WTC11 (cell line): ENCODE measurements around the gene DR1. TPM values are rescaled to one million over a fixed set of nuclear protein-coding genes. Genes with fewer than 3 reads are reported as not detected.

Experiments
- ATAC-seq: fragments of 200-7000 bp; cut with Tn5 transposase; 2 replicates; pipeline ENCODE4 v1.10.0; 2021; ENCODE audit warnings: mild to moderate bottlenecking, moderate library complexity
- CTCF ChIA-PET: fragments of 300-600 bp; sonication (Branson Sonifier 250); formaldehyde crosslinking; loops from one replicate; lab custom pipeline; 2021; ENCODE audit warnings: antibody characterized with exemption; lab: Charles Lee
- POLR2A ChIA-PET: fragments of 350-600 bp; sonication (Branson Sonifier 250); formaldehyde crosslinking; loops from one replicate; lab custom pipeline; 2021; ENCODE audit warnings: antibody characterized with exemption; lab: Charles Lee
- DNase-seq: peaks from one replicate; pipeline ENCODE4 v3.0.0; 2021; ENCODE audit warnings: low spot score
- H3K27ac Mint-ChIP-seq: 2 replicates; pipeline ENCODE4 v1.8.0; 2021; ENCODE audit warnings: mixed read lengths
- H3K27me3 Mint-ChIP-seq: 2 replicates; pipeline ENCODE4 v1.8.0; 2021; ENCODE audit warnings: low read depth, mild to moderate bottlenecking, moderate library complexity, mixed read lengths
- H3K36me3 Mint-ChIP-seq: 2 replicates; pipeline ENCODE4 v1.8.0; 2021; ENCODE audit warnings: mixed read lengths
- H3K4me1 Mint-ChIP-seq: 2 replicates; pipeline ENCODE4 v1.8.0; 2022; ENCODE audit warnings: mixed read lengths
- H3K4me3 Mint-ChIP-seq: 2 replicates; pipeline ENCODE4 v1.8.0; 2021; ENCODE audit warnings: mild to moderate bottlenecking, moderate library complexity, mixed read lengths
- H3K9me3 Mint-ChIP-seq: 2 replicates; pipeline ENCODE4 v1.8.0; 2021; ENCODE audit warnings: mixed read lengths
- CREB1 ChIP-seq: sonication (generic); formaldehyde crosslinking; IDR thresholded peaks from 2 replicates; pipeline ENCODE4 v1.8.0; 2023; ENCODE audit warnings: mild to moderate bottlenecking, missing genetic modification reagents
- CREM ChIP-seq: sonication (generic); formaldehyde crosslinking; IDR thresholded peaks from 2 replicates; pipeline ENCODE4 v1.8.1; 2022; ENCODE audit warnings: mild to moderate bottlenecking, missing genetic modification reagents, moderate library complexity
- FOXP1 ChIP-seq: sonication (generic); formaldehyde crosslinking; IDR thresholded peaks from 2 replicates; pipeline ENCODE4 v1.8.0; 2022; ENCODE audit warnings: missing genetic modification reagents, mild to moderate bottlenecking, moderate library complexity, borderline replicate concordance
- GTF2I ChIP-seq: fragments of 250-450 bp; sonication (Bioruptor Pico); conservative IDR thresholded peaks from 2 replicates; pipeline ENCODE4 v1.4.0; 2021; ENCODE audit warnings: mild to moderate bottlenecking
- HMGA2 ChIP-seq: fragments of 250-450 bp; sonication (Bioruptor Pico); IDR thresholded peaks from 2 replicates; pipeline ENCODE4 v1.4.0; 2021; ENCODE audit warnings: mild to moderate bottlenecking, moderate library complexity
- MXD4 ChIP-seq: fragments of 250-450 bp; sonication (Bioruptor Pico); IDR thresholded peaks from 2 replicates; pipeline ENCODE4 v1.8.0; 2021; ENCODE audit warnings: mild to moderate bottlenecking, moderate library complexity, borderline replicate concordance
- NR1H2 ChIP-seq: sonication (generic); formaldehyde crosslinking; IDR thresholded peaks from 2 replicates; pipeline ENCODE4 v1.9.0; 2021; ENCODE audit warnings: mild to moderate bottlenecking, moderate library complexity, missing genetic modification reagents
- RORB ChIP-seq: fragments of 250-450 bp; sonication (Bioruptor Pico); IDR thresholded peaks from 2 replicates; pipeline ENCODE4 v1.9.0; 2021; ENCODE audit warnings: mild to moderate bottlenecking
- SMAD3 ChIP-seq: sonication (generic); formaldehyde crosslinking; IDR thresholded peaks from 2 replicates; pipeline ENCODE4 v1.8.0; 2022; ENCODE audit warnings: missing genetic modification reagents, mild to moderate bottlenecking, borderline replicate concordance
- SMAD4 ChIP-seq: sonication (generic); formaldehyde crosslinking; IDR thresholded peaks from 2 replicates; pipeline ENCODE4 v1.8.0; 2022; ENCODE audit warnings: mild to moderate bottlenecking, missing genetic modification reagents
- ZNF232 ChIP-seq: sonication (generic); formaldehyde crosslinking; IDR thresholded peaks from 2 replicates; pipeline ENCODE4 v1.8.0; 2022; ENCODE audit warnings: mild to moderate bottlenecking, missing genetic modification reagents
- ZNF416 ChIP-seq: fragments of 250-450 bp; sonication (Bioruptor Pico); IDR thresholded peaks from 2 replicates; pipeline ENCODE4 v1.9.0; 2021; ENCODE audit warnings: mild to moderate bottlenecking, inconsistent platforms
- ZNF423 ChIP-seq: fragments of 250-450 bp; sonication (Bioruptor Pico); IDR thresholded peaks from 2 replicates; pipeline ENCODE4 v2.1.2; 2022; ENCODE audit warnings: mild to moderate bottlenecking, moderate library complexity
- ZNF671 ChIP-seq: fragments of 250-450 bp; sonication (Bioruptor Pico); IDR thresholded peaks from 2 replicates; pipeline ENCODE4 v1.8.0; 2021; ENCODE audit warnings: mild to moderate bottlenecking
- total RNA-seq: library from RNA; stranded (reverse); gene quantifications from 3 replicates; pipeline ENCODE4 v1.2.3, GENCODE V29; 2021
- TF ChIP-seq, protein P1 (sequence below): sonication (generic); formaldehyde crosslinking; IDR thresholded peaks from 2 replicates; pipeline ENCODE4 v1.8.0; 2023; ENCODE audit warnings: missing genetic modification reagents, mild to moderate bottlenecking, borderline replicate concordance
- TF ChIP-seq, protein P2 (sequence below): fragments of 250-450 bp; sonication (Bioruptor Pico); IDR thresholded peaks from 2 replicates; pipeline ENCODE4 v1.9.0; 2021; ENCODE audit warnings: moderate library complexity, mild to moderate bottlenecking, inconsistent platforms, borderline replicate concordance
- TF ChIP-seq, protein P3 (sequence below): fragments of 250-450 bp; sonication (Bioruptor Pico); IDR thresholded peaks from 2 replicates; pipeline ENCODE4 v1.8.0; 2021; ENCODE audit warnings: mild to moderate bottlenecking
- TF ChIP-seq, protein P4 (sequence below): fragments of 250-450 bp; sonication (Bioruptor Pico); IDR thresholded peaks from 2 replicates; pipeline ENCODE4 v1.9.0; 2021; ENCODE audit warnings: mild to moderate bottlenecking
- TF ChIP-seq, protein P5 (sequence below): fragments of 250-450 bp; sonication (Bioruptor Pico); IDR thresholded peaks from 2 replicates; pipeline ENCODE4 v2.1.2; 2022; ENCODE audit warnings: mild to moderate bottlenecking, moderate library complexity
- TF ChIP-seq, protein P6 (sequence below): sonication (generic); formaldehyde crosslinking; IDR thresholded peaks from 2 replicates; pipeline ENCODE4 v1.8.1; 2023; ENCODE audit warnings: mild to moderate bottlenecking, missing genetic modification reagents

DR1 gene
- total RNA-seq, 1 experiment from 2014 or later: 62.8 TPM

DNA sequence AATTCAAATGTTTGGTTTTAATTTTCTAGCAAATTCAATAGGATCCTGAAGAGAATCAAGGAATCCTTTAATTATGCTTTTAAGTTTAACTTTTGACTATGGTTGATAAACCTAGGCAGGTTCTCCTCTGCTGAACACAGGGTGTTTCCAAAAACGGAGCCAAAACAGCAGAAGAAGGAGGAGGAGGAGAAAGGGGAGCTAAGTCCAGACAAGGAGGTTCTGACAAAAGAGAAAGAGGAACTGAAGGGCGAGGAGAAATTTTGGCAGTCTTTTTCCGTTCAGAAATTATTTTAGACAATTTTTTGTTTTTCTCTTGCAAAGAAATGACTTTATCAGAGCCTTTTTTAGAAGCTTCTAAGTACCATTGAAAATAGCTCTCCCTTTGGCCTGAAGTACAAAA is 69.0 kb downstream of the DR1 start (continued):
- TF ChIP-seq, protein P1, sequence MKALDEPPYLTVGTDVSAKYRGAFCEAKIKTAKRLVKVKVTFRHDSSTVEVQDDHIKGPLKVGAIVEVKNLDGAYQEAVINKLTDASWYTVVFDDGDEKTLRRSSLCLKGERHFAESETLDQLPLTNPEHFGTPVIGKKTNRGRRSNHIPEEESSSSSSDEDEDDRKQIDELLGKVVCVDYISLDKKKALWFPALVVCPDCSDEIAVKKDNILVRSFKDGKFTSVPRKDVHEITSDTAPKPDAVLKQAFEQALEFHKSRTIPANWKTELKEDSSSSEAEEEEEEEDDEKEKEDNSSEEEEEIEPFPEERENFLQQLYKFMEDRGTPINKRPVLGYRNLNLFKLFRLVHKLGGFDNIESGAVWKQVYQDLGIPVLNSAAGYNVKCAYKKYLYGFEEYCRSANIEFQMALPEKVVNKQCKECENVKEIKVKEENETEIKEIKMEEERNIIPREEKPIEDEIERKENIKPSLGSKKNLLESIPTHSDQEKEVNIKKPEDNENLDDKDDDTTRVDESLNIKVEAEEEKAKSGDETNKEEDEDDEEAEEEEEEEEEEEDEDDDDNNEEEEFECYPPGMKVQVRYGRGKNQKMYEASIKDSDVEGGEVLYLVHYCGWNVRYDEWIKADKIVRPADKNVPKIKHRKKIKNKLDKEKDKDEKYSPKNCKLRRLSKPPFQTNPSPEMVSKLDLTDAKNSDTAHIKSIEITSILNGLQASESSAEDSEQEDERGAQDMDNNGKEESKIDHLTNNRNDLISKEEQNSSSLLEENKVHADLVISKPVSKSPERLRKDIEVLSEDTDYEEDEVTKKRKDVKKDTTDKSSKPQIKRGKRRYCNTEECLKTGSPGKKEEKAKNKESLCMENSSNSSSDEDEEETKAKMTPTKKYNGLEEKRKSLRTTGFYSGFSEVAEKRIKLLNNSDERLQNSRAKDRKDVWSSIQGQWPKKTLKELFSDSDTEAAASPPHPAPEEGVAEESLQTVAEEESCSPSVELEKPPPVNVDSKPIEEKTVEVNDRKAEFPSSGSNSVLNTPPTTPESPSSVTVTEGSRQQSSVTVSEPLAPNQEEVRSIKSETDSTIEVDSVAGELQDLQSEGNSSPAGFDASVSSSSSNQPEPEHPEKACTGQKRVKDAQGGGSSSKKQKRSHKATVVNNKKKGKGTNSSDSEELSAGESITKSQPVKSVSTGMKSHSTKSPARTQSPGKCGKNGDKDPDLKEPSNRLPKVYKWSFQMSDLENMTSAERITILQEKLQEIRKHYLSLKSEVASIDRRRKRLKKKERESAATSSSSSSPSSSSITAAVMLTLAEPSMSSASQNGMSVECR: no peak
- TF ChIP-seq CREM (no peak), NR1H2 (no peak), SMAD4 (no peak), ZNF416 (CRISPR knock-in tag) (no peak), GTF2I (no peak), CREB1 (no peak)

DNA sequence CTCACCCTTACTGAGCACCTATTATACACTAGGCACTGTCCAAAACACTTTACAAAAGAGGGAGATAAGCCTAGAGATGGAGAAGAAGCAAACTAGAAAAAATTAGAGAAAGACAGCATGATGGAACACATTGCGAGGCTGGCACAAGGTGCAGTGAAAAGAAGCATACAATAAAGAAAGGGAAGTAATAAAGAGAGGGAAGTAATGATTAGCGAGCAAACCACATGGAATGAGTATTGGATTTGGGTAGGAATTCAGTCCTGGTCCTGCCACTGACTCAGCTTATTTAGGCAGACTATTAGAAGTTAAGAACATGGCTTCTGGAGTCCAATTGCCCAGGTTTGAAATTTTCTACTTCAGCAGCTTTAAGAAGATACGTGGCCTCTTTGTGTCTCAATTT is 69.6 kb downstream of the DR1 start:
- DNase-seq (no peak), ATAC-seq (no peak)
- H3K4me3 Mint-ChIP-seq: no peak overlapping the region
- peaks cover 49% of the 10 kb centered on the region for H3K4me1 Mint-ChIP-seq
- H3K9me3 Mint-ChIP-seq: peaks cover 18% of the 10 kb centered on the region
- H3K27me3 Mint-ChIP-seq: no peaks in the 10 kb centered on the region
- H3K27ac Mint-ChIP-seq: no peak overlapping the region
- peaks cover 2% of the 10 kb centered on the region for H3K36me3 Mint-ChIP-seq
- ChIA-PET CTCF (interaction anchor here (1.5 to 1.6 kb wide), 2 partner anchors 19 to 110 kb away, joined by 5 read pairs; no protein-coding TSS in a partner anchor), POLR2A (no interaction called here)
- TF ChIP-seq ZNF423 (CRISPR knock-in tag) (no peak), MXD4 (CRISPR knock-in tag) (no peak), FOXP1 (no peak), HMGA2 (CRISPR knock-in tag) (no peak), SMAD3 (no peak), RORB (CRISPR knock-in tag) (no peak), ZNF671 (CRISPR knock-in tag) (no peak), ZNF232 (CRISPR knock-in tag) (no peak)
- TF ChIP-seq, protein P2, sequence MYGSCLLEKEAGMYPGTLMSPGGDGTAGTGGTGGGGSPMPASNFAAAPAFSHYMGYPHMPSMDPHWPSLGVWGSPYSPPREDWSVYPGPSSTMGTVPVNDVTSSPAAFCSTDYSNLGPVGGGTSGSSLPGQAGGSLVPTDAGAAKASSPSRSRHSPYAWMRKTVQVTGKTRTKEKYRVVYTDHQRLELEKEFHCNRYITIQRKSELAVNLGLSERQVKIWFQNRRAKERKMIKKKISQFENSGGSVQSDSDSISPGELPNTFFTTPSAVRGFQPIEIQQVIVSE: no peak
- TF ChIP-seq, protein P3, sequence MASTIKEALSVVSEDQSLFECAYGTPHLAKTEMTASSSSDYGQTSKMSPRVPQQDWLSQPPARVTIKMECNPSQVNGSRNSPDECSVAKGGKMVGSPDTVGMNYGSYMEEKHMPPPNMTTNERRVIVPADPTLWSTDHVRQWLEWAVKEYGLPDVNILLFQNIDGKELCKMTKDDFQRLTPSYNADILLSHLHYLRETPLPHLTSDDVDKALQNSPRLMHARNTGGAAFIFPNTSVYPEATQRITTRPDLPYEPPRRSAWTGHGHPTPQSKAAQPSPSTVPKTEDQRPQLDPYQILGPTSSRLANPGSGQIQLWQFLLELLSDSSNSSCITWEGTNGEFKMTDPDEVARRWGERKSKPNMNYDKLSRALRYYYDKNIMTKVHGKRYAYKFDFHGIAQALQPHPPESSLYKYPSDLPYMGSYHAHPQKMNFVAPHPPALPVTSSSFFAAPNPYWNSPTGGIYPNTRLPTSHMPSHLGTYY (CRISPR knock-in tag): no peak
- TF ChIP-seq, protein P4, sequence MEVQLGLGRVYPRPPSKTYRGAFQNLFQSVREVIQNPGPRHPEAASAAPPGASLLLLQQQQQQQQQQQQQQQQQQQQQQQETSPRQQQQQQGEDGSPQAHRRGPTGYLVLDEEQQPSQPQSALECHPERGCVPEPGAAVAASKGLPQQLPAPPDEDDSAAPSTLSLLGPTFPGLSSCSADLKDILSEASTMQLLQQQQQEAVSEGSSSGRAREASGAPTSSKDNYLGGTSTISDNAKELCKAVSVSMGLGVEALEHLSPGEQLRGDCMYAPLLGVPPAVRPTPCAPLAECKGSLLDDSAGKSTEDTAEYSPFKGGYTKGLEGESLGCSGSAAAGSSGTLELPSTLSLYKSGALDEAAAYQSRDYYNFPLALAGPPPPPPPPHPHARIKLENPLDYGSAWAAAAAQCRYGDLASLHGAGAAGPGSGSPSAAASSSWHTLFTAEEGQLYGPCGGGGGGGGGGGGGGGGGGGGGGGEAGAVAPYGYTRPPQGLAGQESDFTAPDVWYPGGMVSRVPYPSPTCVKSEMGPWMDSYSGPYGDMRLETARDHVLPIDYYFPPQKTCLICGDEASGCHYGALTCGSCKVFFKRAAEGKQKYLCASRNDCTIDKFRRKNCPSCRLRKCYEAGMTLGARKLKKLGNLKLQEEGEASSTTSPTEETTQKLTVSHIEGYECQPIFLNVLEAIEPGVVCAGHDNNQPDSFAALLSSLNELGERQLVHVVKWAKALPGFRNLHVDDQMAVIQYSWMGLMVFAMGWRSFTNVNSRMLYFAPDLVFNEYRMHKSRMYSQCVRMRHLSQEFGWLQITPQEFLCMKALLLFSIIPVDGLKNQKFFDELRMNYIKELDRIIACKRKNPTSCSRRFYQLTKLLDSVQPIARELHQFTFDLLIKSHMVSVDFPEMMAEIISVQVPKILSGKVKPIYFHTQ (CRISPR knock-in tag): no peak
- TF ChIP-seq, protein P5, sequence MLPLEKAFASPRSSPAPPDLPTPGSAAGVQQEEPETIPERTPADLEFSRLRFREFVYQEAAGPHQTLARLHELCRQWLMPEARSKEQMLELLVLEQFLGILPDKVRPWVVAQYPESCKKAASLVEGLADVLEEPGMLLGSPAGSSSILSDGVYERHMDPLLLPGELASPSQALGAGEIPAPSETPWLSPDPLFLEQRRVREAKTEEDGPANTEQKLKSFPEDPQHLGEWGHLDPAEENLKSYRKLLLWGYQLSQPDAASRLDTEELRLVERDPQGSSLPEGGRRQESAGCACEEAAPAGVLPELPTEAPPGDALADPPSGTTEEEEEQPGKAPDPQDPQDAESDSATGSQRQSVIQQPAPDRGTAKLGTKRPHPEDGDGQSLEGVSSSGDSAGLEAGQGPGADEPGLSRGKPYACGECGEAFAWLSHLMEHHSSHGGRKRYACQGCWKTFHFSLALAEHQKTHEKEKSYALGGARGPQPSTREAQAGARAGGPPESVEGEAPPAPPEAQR (CRISPR knock-in tag): no peak
- TF ChIP-seq, protein P6, sequence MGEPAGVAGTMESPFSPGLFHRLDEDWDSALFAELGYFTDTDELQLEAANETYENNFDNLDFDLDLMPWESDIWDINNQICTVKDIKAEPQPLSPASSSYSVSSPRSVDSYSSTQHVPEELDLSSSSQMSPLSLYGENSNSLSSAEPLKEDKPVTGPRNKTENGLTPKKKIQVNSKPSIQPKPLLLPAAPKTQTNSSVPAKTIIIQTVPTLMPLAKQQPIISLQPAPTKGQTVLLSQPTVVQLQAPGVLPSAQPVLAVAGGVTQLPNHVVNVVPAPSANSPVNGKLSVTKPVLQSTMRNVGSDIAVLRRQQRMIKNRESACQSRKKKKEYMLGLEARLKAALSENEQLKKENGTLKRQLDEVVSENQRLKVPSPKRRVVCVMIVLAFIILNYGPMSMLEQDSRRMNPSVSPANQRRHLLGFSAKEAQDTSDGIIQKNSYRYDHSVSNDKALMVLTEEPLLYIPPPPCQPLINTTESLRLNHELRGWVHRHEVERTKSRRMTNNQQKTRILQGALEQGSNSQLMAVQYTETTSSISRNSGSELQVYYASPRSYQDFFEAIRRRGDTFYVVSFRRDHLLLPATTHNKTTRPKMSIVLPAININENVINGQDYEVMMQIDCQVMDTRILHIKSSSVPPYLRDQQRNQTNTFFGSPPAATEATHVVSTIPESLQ (CRISPR knock-in tag): no peak
